AG09319 (cell line): ENCODE data around the gene SCN8A.
"Not testable (repeated sequence)": the region's sequence is repeated elsewhere in the genome, so short reads cannot be mapped to it uniquely, and the experiment has no call there.

ENCODE experiments used
- DNase-seq: peaks from one replicate; pipeline ENCODE4 v3.0.0-alpha.2; 2010; ENCODE audit warnings: low read depth; ENCODE audit errors: extremely low read depth
- TF ChIP-seq, protein P1 (sequence below): IDR thresholded peaks from 2 replicates; pipeline ENCODE4 v1.5.1; 2011; ENCODE audit warnings: low read depth, mild to moderate bottlenecking, inconsistent platforms, low read length, moderate library complexity

The SCN8A gene

GRCh38 chr12:51823875-51824565 is 233.0 kb downstream of the SCN8A start:
- TF ChIP-seq, protein P1, sequence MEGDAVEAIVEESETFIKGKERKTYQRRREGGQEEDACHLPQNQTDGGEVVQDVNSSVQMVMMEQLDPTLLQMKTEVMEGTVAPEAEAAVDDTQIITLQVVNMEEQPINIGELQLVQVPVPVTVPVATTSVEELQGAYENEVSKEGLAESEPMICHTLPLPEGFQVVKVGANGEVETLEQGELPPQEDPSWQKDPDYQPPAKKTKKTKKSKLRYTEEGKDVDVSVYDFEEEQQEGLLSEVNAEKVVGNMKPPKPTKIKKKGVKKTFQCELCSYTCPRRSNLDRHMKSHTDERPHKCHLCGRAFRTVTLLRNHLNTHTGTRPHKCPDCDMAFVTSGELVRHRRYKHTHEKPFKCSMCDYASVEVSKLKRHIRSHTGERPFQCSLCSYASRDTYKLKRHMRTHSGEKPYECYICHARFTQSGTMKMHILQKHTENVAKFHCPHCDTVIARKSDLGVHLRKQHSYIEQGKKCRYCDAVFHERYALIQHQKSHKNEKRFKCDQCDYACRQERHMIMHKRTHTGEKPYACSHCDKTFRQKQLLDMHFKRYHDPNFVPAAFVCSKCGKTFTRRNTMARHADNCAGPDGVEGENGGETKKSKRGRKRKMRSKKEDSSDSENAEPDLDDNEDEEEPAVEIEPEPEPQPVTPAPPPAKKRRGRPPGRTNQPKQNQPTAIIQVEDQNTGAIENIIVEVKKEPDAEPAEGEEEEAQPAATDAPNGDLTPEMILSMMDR: peak; percentile 62
- peak; percentile 32 for DNase-seq

DNA sequence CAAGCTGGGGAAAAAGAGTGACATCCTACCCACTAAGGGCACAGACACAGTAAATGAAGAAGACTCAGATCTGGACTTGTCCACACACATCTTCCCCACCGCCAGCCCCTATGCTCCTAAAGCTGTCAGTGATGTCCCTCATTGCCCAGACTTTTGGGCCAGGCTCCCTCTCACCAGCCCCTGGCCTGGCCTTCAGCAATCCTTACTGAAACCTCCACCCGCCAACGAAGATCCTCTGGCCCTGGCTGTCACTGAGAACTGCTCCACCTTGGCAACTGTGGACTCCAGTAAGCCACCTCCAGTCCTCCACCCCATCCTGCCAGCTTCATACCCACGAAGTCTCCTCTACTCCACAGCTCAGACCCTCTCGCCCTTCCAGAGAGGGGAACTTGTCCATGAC is 234.2 kb downstream of the SCN8A start:
- no peak for DNase-seq
- TF ChIP-seq, protein P1: no peak

DNA sequence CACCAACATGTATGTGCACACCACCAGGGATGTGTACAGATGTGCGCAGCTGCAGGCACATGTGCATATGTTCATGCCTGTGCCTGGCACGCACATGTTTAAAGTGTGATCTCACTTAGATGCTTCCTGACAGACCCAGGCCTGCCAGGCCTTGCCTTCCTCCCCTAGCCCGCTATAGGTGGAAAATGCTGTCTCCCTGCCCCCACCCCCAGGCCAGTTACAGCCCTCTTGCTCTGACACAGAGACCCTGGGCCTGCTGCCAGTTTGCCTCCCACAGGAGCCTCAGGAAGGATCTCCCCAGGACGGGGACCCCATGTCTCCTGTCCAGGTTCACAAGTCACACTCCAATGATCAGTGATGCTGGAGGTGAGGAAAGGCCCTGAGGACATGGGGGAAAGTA is 235.8 kb downstream of the SCN8A start:
- TF ChIP-seq, protein P1: no peak
- no peak for DNase-seq

- no peak for DNase-seq
- TF ChIP-seq, protein P1: no peak
These were observed 237.1 kb downstream of the SCN8A start for GRCh38 chr12:51827925-51828818.

GRCh38 chr12:51829011-51829481 is 238.0 kb downstream of the SCN8A start:
- TF ChIP-seq, protein P1: no peak
- DNase-seq: no peak

DNA sequence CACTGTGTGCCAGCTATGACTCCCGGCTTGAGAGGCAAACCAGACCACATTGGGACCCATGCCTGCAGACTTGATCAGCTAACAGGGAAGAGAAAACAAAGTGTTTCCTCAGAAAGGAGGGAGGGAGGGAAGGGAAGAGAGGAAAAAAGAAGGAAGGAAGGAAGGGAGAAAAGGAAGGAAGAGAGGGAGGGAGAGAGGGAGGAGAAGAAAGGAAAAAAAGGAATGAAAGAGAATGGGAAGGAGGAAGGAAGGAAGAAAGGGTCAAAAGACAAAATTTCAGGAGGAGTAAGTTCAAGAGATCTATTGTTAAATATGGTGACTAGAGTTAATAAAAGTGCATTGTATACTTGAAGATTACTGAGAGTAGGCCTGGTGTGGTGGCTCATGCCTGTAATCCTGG is 238.6 kb downstream of the SCN8A start:
- TF ChIP-seq, protein P1: no peak

GRCh38 chr12:51831817-51832216 is 240.8 kb downstream of the SCN8A start:
- DNase-seq: not testable (repeated sequence)

More for the DNA sequence above, 238.6 kb downstream of the SCN8A start:
- DNase-seq: no peak
